WTC11 (cell line): Measurements from ENCODE around the gene CNTNAP5.

Source experiments
- E2F1 ChIP-seq: sonication (generic); formaldehyde crosslinking; IDR thresholded peaks from 2 replicates; pipeline ENCODE4 v1.8.0; 2022; ENCODE audit warnings: mild to moderate bottlenecking, missing genetic modification reagents
- JUN ChIP-seq: sonication (generic); formaldehyde crosslinking; IDR thresholded peaks from 2 replicates; pipeline ENCODE4 v1.8.0; 2023; ENCODE audit warnings: mild to moderate bottlenecking, missing genetic modification reagents
- NFATC4 ChIP-seq: fragments of 250-450 bp; sonication (Bioruptor Pico); IDR thresholded peaks from 2 replicates; pipeline ENCODE4 v1.9.0; 2021; ENCODE audit warnings: mild to moderate bottlenecking
- NFE2L1 ChIP-seq: sonication (generic); formaldehyde crosslinking; IDR thresholded peaks from 2 replicates; pipeline ENCODE4 v1.8.1; 2023; ENCODE audit warnings: missing genetic modification reagents
- SMAD3 ChIP-seq: sonication (generic); formaldehyde crosslinking; IDR thresholded peaks from 2 replicates; pipeline ENCODE4 v1.8.0; 2022; ENCODE audit warnings: missing genetic modification reagents, mild to moderate bottlenecking, borderline replicate concordance
- SP1 ChIP-seq: sonication (generic); formaldehyde crosslinking; conservative IDR thresholded peaks from 2 replicates; pipeline ENCODE4 v1.8.1; 2022; ENCODE audit warnings: missing genetic modification reagents
- TEAD4 ChIP-seq: sonication (generic); formaldehyde crosslinking; IDR thresholded peaks from 2 replicates; pipeline ENCODE4 v1.8.0; 2022; ENCODE audit warnings: mild to moderate bottlenecking, missing genetic modification reagents
- ZNF219 ChIP-seq: sonication (generic); formaldehyde crosslinking; IDR thresholded peaks from 2 replicates; pipeline ENCODE4 v1.8.0; 2023; ENCODE audit warnings: missing genetic modification reagents, mild to moderate bottlenecking, borderline replicate concordance
- ZNF423 ChIP-seq: fragments of 250-450 bp; sonication (Bioruptor Pico); IDR thresholded peaks from 2 replicates; pipeline ENCODE4 v2.1.2; 2022; ENCODE audit warnings: mild to moderate bottlenecking, moderate library complexity
- TF ChIP-seq, protein P1 (sequence below): fragments of 200-600 bp; IDR thresholded peaks from 2 replicates; pipeline ENCODE4 v1.8.0; 2022; ENCODE audit warnings: antibody characterized with exemption
- TF ChIP-seq, protein P2 (sequence below): sonication (generic); formaldehyde crosslinking; IDR thresholded peaks from 2 replicates; pipeline ENCODE4 v1.8.0; 2022; ENCODE audit warnings: missing genetic modification reagents
- TF ChIP-seq, protein P3 (sequence below): fragments of 250-450 bp; sonication (Bioruptor Pico); IDR thresholded peaks from 2 replicates; pipeline ENCODE4 v2.1.2; 2022; ENCODE audit warnings: mild to moderate bottlenecking, moderate library complexity

GRCh38 chr2:124921191-124921590 is 896.1 kb downstream of the CNTNAP5 start:
- TF ChIP-seq NFE2L1 (CRISPR knock-in tag): no peak
- TF ChIP-seq, protein P1, sequence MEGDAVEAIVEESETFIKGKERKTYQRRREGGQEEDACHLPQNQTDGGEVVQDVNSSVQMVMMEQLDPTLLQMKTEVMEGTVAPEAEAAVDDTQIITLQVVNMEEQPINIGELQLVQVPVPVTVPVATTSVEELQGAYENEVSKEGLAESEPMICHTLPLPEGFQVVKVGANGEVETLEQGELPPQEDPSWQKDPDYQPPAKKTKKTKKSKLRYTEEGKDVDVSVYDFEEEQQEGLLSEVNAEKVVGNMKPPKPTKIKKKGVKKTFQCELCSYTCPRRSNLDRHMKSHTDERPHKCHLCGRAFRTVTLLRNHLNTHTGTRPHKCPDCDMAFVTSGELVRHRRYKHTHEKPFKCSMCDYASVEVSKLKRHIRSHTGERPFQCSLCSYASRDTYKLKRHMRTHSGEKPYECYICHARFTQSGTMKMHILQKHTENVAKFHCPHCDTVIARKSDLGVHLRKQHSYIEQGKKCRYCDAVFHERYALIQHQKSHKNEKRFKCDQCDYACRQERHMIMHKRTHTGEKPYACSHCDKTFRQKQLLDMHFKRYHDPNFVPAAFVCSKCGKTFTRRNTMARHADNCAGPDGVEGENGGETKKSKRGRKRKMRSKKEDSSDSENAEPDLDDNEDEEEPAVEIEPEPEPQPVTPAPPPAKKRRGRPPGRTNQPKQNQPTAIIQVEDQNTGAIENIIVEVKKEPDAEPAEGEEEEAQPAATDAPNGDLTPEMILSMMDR: no peak
- TF ChIP-seq E2F1: no peak
- no peak for TF ChIP-seq ZNF219 (CRISPR knock-in tag)
- TF ChIP-seq, protein P2, sequence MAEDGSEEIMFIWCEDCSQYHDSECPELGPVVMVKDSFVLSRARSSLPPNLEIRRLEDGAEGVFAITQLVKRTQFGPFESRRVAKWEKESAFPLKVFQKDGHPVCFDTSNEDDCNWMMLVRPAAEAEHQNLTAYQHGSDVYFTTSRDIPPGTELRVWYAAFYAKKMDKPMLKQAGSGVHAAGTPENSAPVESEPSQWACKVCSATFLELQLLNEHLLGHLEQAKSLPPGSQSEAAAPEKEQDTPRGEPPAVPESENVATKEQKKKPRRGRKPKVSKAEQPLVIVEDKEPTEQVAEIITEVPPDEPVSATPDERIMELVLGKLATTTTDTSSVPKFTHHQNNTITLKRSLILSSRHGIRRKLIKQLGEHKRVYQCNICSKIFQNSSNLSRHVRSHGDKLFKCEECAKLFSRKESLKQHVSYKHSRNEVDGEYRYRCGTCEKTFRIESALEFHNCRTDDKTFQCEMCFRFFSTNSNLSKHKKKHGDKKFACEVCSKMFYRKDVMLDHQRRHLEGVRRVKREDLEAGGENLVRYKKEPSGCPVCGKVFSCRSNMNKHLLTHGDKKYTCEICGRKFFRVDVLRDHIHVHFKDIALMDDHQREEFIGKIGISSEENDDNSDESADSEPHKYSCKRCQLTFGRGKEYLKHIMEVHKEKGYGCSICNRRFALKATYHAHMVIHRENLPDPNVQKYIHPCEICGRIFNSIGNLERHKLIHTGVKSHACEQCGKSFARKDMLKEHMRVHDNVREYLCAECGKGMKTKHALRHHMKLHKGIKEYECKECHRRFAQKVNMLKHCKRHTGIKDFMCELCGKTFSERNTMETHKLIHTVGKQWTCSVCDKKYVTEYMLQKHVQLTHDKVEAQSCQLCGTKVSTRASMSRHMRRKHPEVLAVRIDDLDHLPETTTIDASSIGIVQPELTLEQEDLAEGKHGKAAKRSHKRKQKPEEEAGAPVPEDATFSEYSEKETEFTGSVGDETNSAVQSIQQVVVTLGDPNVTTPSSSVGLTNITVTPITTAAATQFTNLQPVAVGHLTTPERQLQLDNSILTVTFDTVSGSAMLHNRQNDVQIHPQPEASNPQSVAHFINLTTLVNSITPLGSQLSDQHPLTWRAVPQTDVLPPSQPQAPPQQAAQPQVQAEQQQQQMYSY (CRISPR knock-in tag): no peak
- TF ChIP-seq SMAD3: no peak
- no peak for TF ChIP-seq TEAD4 (CRISPR knock-in tag)
- TF ChIP-seq ZNF423: no peak
- TF ChIP-seq, protein P3, sequence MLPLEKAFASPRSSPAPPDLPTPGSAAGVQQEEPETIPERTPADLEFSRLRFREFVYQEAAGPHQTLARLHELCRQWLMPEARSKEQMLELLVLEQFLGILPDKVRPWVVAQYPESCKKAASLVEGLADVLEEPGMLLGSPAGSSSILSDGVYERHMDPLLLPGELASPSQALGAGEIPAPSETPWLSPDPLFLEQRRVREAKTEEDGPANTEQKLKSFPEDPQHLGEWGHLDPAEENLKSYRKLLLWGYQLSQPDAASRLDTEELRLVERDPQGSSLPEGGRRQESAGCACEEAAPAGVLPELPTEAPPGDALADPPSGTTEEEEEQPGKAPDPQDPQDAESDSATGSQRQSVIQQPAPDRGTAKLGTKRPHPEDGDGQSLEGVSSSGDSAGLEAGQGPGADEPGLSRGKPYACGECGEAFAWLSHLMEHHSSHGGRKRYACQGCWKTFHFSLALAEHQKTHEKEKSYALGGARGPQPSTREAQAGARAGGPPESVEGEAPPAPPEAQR (CRISPR knock-in tag): no peak
- no peak for TF ChIP-seq JUN (CRISPR knock-in tag)
- no peak for TF ChIP-seq NFATC4 (CRISPR knock-in tag)
- no peak for TF ChIP-seq SP1 (CRISPR knock-in tag)
